Islet of Langerhans (tissue), 1 donor: Measurements from ENCODE around the gene FRA10AC1.

Experiments used
- FAIRE-seq: peaks from one replicate; lab custom pipeline; 2011; peaks lifted over from hg19 to GRCh38; lab: Jason Lieb, UNC

Gene FRA10AC1, protein sequence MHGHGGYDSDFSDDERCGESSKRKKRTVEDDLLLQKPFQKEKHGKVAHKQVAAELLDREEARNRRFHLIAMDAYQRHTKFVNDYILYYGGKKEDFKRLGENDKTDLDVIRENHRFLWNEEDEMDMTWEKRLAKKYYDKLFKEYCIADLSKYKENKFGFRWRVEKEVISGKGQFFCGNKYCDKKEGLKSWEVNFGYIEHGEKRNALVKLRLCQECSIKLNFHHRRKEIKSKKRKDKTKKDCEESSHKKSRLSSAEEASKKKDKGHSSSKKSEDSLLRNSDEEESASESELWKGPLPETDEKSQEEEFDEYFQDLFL

DNA sequence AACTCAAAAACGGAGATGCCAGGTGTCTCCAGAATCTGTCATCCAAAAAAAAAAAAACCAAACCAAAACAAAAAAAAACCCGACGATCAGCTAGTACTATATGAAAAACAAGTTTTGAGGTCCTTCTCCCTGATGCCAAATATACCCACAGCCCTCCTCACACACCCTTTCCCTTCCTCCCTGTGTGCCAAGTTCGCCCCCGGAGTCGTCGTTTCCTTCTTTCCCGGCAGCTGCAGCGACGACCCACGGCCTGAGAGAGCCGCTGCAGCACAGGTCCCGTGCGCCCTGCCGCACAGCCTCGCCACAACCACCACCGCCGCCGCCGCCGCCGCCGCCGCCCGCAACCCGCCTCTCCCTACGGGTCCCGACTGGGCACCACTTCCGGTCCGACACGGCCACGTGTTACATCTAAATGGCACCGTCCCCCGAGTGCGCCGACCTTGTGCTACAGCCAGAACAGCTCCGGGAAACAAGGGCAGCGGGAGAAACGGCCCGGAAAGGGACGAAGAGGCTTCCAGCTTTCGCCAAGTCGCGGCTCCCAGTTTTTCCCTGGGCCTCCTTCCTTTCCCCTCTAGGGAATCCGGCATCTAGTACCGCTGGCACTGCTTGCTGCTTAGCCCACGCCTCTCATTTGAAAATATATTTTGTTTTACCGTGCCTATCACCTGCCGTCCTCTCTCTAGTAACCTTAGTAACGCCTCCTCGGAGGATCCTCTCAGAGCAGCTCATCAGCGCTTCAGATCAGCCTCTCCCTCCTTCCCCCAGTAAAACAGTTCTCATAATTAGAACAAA is at the start of gene FRA10AC1:
Gene FRA10AC1, minus strand, starts transcription at position 383 of the 792 bp plus-strand sequence. CDS start 2,486 bp downstream, outside the sequence.
- peak; percentile 53 for FAIRE-seq

DNA sequence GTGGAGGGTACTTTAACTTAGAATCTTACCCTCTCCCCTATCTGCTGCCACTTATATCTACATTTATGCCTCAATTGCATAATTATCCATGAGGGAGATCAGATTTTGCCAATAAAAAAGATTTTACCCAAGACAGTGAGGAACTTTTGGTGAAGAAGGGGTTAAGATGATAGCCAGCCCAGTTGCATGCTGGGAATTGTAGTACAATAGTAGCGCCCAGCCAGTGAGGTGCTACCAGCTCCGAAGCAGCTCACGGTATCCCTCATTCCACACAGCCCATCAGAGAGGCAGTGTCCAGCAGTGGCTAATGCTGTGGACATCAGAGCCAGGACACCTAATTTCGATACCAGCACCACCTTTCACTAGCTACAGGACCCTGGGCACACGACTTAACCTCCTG is 49.4 kb upstream of the FRA10AC1 start:
- no peak for FAIRE-seq

DNA sequence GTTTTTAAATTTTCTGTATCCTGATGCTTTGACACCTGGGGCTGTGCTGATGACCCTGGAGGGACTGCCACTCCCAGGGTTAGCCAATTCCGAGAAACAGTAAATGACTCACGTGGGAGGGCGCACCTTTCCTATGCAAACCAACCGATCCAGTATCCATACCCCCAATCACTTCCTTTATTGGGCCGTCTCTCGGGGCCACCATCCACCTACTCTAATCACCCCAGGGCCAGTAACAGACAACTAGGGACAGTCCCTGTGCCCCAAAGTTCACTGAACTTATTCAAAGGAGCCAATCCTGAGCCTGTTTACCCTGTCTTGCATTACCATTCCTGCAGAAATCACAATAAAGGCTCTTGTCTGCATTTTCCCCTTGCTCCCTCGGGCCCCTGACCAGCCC is 48.7 kb upstream of the FRA10AC1 start:
- FAIRE-seq = no peak

DNA sequence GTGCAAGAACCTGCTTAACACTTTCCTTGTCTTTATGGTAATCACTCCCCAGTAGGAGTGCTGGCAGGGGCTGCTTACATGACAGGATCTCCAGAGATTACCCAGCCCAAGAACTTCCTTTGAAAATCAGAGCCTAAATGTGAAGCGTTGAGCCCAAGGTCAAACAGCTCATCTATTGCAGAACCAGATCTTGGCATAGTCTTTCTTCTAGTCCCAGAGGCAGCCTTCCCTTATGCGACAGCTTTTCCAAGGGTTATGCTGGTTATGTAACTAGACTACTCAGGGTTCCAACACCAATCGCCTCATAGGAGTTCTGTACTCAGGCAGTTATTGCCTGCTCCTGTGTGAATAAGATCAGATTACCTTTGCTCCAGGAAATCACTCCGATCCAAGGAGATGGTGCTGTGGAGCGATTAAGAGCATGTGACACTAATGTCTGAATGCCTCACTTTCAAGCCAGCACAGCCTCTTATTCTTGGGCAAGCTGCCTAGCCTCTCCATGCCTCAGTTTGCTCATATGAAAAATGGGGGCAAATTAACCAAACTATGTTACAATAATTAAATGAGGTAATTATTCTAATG is 46.9 kb upstream of the FRA10AC1 start:
- FAIRE-seq = no peak

DNA sequence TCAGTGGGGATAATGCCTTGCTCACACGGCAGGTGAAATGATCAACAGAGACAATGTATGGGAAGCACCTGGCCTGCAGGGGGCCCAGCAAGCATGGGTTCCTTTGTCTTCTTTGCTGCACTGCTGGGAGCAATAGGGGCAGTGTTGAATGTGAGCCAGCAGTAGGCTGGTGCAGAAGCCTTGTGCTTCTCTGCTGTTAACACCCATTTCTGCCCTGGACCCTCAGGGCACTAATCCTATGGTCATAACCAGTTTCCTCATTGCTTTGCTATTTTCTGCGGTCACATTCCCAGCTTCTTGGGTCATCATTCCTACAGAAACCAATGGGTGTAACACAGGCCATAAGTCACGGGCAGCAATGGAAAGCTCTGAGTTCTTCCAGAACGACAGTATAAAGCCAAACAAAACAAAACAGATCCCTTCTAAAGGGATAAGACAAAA is 44.5 kb upstream of the FRA10AC1 start:
- FAIRE-seq = no peak

DNA sequence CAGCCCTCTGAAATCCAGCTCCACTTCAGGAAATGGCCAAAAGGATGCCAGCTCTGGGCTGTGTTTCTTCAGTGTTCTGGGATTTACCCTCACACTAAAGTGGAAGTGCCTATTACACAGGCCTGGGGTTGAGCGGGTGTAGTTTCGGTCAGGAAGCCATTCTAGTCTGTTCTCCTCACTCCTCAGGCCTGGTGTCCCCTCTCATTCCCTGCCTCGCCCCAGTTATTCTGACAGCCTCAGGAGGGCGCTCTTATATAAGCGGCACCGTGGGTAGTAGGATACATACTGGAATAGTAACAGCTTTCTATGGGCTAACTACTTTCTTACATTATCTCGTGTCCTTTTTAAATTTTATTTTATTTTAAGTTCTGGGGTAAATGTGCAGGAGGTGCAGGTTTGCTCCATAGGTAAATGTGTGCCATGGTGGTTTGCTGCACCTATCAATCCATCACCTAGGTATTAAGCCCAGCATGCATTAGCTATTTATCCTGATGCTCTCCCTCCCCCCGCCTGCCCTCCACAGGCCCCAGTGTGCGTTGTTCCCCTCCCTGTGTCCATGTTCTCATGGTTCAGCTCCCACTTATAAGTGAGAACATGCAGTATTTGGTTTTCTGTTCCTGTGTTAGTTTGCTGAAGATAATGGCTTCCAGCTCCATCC is 43.1 kb upstream of the FRA10AC1 start:
- FAIRE-seq = no peak

DNA sequence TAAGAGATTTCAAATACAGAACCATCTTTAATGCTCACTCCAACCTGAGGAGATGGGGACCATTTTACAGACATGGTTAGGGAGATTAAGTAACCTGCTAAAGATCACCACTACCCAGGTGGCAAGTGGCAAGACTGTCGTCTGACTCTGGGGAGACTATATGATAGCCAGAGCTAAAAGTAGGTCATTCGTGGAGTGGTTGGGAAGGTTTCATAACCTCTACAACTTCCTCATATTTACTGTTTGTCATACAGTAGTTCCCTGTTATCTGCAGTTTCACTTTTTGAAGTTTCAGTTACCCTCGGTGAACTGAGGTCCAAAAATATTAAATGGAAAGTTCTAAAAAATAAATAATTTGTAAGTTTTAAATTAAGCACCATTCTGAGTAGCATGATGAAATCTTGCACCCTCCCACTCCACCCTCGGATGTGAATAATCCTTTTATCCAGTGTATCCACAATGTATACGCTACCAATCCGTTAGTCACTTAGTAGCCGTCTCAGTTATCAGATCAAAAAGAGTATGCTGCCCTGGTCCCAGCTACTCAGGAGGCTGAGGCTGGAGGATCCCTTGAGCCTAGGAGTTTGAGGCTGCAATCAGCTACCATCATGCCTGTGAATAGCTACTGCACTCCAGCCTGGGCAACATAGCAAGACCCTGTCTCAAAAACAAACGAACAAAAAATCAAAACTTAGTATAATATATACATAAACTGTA is 40.4 kb upstream of the FRA10AC1 start:
- no peak for FAIRE-seq

DNA sequence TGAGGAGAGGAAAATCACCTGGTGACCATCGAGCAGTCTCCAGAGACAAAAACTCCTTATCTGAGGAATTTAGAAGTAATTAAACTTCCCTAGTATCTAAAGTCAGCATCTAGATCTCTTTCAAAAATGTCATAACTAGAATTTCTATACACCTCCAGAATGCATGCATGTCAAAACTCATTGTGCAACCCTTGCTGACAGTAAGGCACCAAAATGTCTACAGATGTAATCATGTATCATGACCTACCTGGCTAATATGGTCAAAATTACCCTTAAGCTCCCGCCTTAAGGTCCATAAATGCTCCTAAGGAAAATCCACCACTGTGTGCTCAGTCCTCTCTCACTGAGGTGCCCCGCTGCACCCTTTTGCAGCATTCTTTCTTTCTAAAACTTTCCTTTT is 39.0 kb upstream of the FRA10AC1 start:
- FAIRE-seq = no peak

DNA sequence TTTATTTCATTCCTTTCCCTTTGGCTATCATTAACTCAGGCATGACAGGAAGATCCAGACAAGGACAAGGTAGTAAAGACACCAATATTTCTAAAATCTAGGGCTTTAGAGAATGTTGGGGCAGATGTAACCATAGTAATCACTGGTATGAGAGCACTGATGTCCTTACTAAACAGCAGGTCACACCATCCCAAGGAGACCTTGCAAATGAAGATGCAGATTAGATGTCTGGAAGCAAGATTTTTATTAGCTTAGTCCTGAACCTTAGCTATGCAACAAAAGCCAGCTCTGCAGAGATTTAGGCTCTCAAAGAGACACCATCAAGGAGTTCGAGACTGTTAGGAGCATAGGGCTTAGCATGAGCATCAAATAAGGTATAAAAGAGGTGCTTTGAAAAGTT is 23.6 kb upstream of the FRA10AC1 start:
- FAIRE-seq = no peak

DNA sequence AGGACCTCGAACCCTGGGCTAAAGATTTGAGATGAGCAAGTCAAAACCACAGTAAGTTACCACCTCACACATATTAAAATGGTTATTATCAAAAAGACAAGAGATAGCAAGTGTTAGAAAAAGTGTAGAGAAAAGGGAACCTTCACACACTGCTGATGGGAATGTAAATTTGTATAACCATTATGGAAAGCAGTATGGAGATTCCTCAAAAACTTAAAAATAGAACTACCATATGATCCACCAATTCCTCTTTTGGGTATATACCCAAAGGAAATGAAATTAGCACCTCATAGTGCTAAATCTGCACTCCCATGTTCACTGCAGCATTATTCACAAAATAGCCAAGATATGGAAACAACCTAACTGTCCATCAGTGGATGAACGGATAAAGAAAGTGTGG is 20.8 kb upstream of the FRA10AC1 start:
- no peak for FAIRE-seq

DNA sequence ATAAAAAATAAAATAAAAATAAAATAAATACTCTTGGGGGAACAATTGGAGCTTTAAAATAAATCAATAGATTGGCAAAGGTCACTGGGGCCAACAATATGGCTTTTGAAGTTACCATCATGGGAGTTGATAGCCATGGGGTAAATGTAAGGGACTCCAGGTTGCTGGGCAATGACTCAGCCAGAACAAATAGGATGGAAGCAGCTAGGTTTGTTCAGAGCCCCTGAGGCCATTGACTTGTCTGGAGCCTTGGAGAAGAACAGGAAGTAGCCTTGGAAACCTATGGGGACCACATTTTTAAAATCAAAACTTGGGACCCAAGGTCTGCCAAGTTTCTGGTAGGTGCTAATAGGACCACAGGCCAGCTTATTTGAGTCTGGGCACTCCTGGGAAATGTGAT is 20.2 kb upstream of the FRA10AC1 start:
- no peak for FAIRE-seq

DNA sequence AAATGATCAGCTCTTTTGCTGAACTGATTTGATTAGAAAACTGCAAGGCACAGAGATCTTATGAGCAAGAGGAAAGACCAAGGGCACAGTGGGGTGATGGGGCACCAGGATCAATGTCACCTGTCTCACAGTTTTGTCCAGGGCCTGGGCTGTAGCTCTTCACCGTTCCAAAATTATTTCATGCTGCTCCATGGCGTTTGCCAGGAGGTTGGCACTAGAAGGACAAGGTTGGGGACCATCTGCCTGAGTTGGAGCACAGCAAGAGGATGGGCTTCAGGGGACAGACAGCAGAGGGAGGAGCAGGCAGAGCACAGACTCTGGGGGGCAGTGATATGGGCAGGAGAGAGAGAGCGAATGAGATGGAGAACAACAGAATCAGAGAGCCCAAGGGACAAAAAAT is 17.5 kb upstream of the FRA10AC1 start:
- no peak for FAIRE-seq

DNA sequence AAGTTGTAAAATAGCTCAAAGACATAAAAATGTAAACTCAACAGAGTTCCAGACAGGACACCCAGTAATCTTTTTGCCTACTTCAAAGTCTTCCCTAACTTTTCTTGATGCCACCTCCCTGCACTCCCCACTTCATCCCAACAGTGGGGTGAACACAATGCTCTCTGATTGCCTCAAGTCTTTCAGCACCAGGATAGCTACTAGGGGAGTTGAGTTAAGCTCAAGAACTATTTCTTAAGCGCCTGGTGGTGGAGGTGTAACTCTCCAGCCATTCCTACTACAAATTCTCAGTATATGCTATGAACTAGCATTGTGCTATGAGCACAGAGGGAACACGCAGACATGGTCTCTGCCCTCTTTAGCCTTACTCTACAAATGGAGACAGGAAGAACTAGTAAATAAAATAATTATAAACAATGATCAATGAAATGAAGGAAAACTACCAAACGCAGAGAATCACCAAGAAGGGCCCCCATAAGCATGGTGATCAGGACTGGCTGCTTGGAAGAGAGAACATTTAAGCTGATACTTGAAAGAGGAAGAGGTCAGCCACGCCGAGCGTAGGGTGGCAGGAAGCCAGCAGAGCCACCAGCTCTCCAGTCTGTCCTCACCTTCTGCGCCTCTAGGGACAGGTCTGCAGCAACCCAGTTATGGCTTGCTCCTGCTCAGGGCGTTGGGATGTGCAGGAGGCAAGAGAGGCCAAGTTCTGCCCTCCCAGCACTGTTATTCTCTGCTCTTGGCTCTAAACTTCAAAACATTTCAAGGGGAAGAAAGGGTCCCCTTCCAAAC is 16.7 kb upstream of the FRA10AC1 start:
- FAIRE-seq = no peak

DNA sequence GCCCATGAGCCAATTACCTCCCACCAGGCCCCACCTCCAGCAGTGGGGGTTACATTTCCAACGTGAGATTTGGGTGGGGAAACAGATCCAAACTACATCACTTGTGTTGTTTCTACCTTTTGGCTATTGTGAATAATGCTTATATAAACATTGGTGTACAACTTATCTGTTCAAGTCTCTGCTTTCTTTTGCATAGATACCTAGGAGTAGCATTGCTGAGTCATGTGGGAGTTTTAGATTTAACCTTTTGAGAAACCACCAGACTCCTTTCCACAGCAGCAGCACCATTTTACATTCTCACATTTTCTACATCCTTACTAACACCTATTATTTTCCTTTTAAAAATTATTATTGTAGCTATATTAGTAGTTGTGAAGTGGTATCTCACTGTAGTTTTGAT is 14.4 kb upstream of the FRA10AC1 start:
- FAIRE-seq = no peak

DNA sequence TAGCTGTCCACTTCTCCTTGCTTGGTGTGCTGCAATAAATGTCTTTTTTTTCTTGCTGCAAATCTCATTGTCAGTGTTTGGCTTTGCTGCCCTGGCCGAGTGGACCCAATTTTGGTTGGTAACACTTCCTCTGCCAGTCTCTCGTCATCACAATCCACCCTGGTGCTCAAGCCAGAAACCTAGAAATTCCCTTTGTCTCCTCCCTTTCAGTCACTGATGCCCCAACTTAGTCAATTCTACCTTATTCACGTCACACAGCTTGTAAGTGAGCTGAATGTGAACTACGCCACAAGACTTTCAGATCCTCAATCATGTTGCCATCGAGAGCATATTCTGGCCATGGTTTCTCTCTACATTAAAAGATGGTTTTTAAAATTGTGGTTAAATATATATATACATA is 13.0 kb upstream of the FRA10AC1 start:
- FAIRE-seq = no peak

DNA sequence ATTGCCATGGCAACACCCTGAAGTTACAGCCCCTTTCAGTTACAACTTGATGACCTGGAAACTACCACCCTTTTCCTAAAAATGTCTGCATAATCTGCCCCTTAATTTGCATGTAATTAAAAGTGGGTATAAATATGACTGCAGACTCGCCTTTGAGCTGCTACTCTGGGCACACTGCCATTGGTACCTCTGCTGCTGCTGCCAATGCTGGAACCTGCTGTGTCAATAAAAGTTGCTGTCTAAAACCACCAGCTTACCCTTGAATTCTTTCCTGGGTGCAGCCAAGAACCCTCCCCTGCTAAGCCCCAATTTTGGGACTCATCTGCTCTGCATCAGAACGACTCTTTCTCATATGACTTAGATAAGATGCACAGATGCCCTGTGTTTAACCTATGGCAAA is 10.2 kb upstream of the FRA10AC1 start:
- FAIRE-seq = no peak

DNA sequence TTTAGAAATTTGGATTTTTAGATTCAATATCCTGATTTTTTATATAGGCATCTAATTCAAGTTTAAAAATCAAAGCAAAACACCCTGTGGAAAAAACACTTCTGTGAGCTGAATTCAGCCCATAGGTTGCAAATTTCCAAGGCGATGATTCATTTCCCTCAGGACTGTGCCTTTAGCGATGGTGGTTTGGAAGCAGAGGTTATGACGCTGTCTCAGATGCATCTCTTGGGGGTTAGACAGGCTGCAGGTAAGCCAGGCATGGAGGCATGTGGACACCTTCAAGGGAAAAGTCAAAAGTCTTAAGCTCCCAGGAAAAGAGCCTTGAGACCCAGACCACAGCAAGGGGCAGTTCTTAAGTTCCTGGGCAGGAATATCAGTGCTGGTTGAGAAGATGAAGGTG is 9.5 kb upstream of the FRA10AC1 start:
- no peak for FAIRE-seq

DNA sequence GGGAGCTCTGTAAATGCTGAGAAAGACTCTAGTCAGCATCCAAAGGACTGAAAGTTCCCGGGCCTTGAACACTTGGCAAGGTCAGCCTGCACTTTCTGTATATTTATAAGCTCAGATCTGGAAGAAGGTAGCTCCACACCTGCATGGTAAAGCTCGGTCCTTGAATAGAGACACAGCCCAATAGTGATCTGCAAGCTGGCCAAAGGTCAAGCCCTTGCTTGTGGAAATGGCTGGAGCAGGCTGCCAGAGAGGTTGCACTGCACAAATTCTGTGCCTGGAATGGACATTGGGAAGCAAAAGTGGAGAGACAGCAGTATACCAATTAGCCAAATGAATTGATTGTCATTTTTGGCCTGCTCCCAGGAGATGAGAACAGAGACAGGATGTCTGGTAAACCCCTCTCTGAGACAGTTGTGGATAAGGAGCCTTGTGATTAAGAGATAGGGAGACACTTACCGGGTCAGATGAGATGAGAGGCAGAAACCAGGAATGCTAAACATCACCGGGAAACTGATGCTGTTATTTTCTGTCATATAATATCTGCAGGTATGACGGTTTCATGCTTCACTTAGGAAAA is 8.0 kb upstream of the FRA10AC1 start:
- no peak for FAIRE-seq

DNA sequence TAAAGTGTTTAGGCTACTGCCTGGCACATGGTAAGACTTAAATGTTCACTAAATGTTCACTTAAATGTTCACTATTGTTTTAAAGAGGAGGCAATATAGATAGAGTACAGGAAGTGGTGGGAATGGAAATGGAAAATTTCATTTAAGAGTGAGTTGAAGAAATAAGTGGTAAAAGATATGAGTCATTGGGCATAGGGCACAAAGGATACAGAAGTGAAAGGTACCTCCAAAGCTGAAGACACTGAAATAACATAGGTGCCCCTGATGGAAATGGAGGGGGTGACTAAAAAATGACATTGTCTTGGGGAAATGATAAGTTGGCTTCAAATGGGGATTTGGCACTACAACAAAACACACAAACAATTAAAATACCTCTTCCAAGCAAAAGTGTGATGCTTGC is 5.2 kb upstream of the FRA10AC1 start:
- FAIRE-seq = no peak

DNA sequence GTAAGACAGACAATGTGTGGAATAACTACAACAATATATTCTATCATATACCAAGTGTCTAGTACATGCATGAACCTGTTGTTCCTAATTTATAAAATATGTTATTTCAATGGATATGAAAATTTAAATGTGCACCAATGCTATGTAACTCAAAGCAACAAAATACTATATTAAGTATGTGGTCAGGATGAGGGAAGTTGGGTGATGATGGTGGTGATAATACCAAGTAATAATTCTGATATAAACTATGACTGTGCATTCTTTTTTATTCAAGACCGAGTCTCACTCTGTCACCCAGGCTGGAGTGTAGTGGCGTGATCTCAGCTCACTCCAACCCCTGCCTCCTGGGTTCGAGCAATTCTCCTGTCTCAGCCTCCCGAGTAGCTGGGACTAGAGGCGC is 2.1 kb upstream of the FRA10AC1 start:
- no peak for FAIRE-seq

DNA sequence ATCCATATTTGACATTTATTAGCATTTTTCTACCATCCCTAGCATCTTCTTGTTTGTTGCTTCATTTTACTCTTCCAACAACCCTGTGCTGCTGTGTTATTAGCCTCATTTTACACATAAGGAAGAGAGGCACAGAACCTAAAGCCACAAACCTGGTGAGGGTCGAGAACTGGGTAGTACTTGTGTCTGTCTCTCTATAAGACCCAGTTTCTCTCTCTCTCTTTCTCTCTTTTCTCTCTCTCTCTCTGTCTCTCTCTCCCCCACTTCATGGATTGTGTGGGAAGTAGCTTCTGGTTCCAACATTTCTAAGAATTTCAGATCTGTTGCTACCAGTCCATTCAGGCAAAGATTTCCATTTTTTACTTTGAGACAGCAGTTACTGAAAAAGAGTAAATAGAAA is 1.4 kb upstream of the FRA10AC1 start:
- no peak for FAIRE-seq
